Trophoblast cell (in vitro differentiated cells and primary cell): ENCODE measurements around the gene NIP7.

ENCODE experiments used
- DNase-seq, 2 donors: peaks; one replicate each; pipeline ENCODE4 v3.0.0-alpha.2; 2016
- H2AFZ ChIP-seq: 2 replicates; pipeline ENCODE4 v1.6.1; 2013; ENCODE audit warnings: low read length, moderate library complexity, mild to moderate bottlenecking; ENCODE audit not compliant: insufficient read depth, poor library complexity
- H2AK5ac ChIP-seq: 2 replicates; pipeline ENCODE4 v1.6.1; 2013; ENCODE audit warnings: mild to moderate bottlenecking, low read length
- H2BK120ac ChIP-seq: 2 replicates; pipeline ENCODE4 v1.6.1; 2013; ENCODE audit warnings: low read length, mild to moderate bottlenecking, moderate library complexity; ENCODE audit not compliant: insufficient read depth, poor library complexity
- H2BK12ac ChIP-seq: 2 replicates; pipeline ENCODE4 v1.6.1; 2013; ENCODE audit warnings: mild to moderate bottlenecking, low read length, moderate library complexity
- H2BK5ac ChIP-seq: 2 replicates; pipeline ENCODE4 v1.6.1; 2013; ENCODE audit warnings: low read length, low read depth, moderate library complexity, mild to moderate bottlenecking; ENCODE audit not compliant: poor library complexity
- H3K14ac ChIP-seq: 2 replicates; pipeline ENCODE4 v1.6.1; 2013; ENCODE audit warnings: mild to moderate bottlenecking, low read length
- H3K18ac ChIP-seq: 2 replicates; pipeline ENCODE4 v1.6.1; 2013; ENCODE audit warnings: mild to moderate bottlenecking, low read length
- H3K23ac ChIP-seq: 2 replicates; pipeline ENCODE4 v1.6.1; 2013; ENCODE audit warnings: low read length
- H3K27ac ChIP-seq: 2 replicates; pipeline ENCODE4 v1.5.1; 2013; ENCODE audit warnings: low read depth, mild to moderate bottlenecking, inconsistent platforms, low read length, moderate library complexity
- H3K27me3 ChIP-seq: 2 replicates; pipeline ENCODE4 v1.6.1; 2013; ENCODE audit warnings: inconsistent platforms, mild to moderate bottlenecking, low read length, moderate library complexity; ENCODE audit not compliant: insufficient read depth
- H3K36me3 ChIP-seq, 2 experiments: 1 replicate in 1 of 2; 2 replicates in 1 of 2; pipeline ENCODE4 v1.6.1; 2013; ENCODE audit warnings: low read length in 2 of 2, mild to moderate bottlenecking in 2 of 2, moderate library complexity in 1 of 2; ENCODE audit not compliant: insufficient read depth in 2 of 2, control insufficient read depth in 1 of 2
- H3K4ac ChIP-seq: 2 replicates; pipeline ENCODE4 v1.6.1; 2013; ENCODE audit warnings: low read depth, mild to moderate bottlenecking, low read length, moderate library complexity
- H3K4me1 ChIP-seq, 2 experiments: 1 replicate in 1 of 2; 2 replicates in 1 of 2; pipeline ENCODE4 v1.6.1; 2013; ENCODE audit warnings: low read length in 2 of 2, mild to moderate bottlenecking in 2 of 2, moderate library complexity in 1 of 2; ENCODE audit not compliant: insufficient read depth in 2 of 2, control insufficient read depth in 1 of 2
- H3K4me2 ChIP-seq: 2 replicates; pipeline ENCODE4 v1.6.1; 2013; ENCODE audit warnings: inconsistent platforms, mild to moderate bottlenecking, low read length, moderate library complexity
- H3K4me3 ChIP-seq: 2 replicates; pipeline ENCODE4 v1.5.1; 2013; ENCODE audit warnings: mild to moderate bottlenecking, low read depth, low read length, inconsistent platforms
- H3K79me1 ChIP-seq: one replicate; pipeline ENCODE4 v1.6.1; 2013; ENCODE audit warnings: low read length
- H3K79me2 ChIP-seq: 2 replicates; pipeline ENCODE4 v1.6.1; 2013; ENCODE audit warnings: low read length, mild to moderate bottlenecking; ENCODE audit not compliant: control insufficient read depth, insufficient read depth, poor library complexity
- H3K9ac ChIP-seq: 2 replicates; pipeline ENCODE4 v1.6.1; 2013; ENCODE audit warnings: mild to moderate bottlenecking, low read length
- H3K9me3 ChIP-seq: 2 replicates; pipeline ENCODE4 v1.6.1; 2013; ENCODE audit warnings: low read depth, mild to moderate bottlenecking, control low read depth, inconsistent platforms, low read length; ENCODE audit not compliant: insufficient read depth
- H4K12ac ChIP-seq: 2 replicates; pipeline ENCODE4 v1.6.1; 2013; ENCODE audit warnings: low read depth, mild to moderate bottlenecking, low read length, moderate library complexity
- H4K8ac ChIP-seq: 2 replicates; pipeline ENCODE4 v1.6.1; 2013; ENCODE audit warnings: low read depth, mild to moderate bottlenecking, low read length, moderate library complexity
- H4K91ac ChIP-seq: one replicate; pipeline ENCODE4 v1.6.1; 2013; ENCODE audit warnings: low read depth, mild to moderate bottlenecking, low read length, moderate library complexity
- WGBS: extraction: QIAGEN DNeasy Blood & Tissue Kit; methylation state at CpG from one replicate; pipeline ENCODE4 v1.1.7; 2013; ENCODE audit warnings: missing lambda C conversion rate; ENCODE audit not compliant: insufficient read length, insufficient coverage; ENCODE audit errors: extremely low coverage; 5-methylcytosine and 5-hydroxymethylcytosine counted together

Gene NIP7

GRCh38 chr16:69328854-69329316, 10.7 kb upstream of the NIP7 start:
- Histone ChIP-seq H3K27ac (no peak overlapping the region), H3K9me3 (no peaks in the 10 kb centered on the region), H4K91ac (no peak overlapping the region), H3K4me3 (no peak overlapping the region), H3K4me2 (peak overlapping the region; percentile 98), H2AFZ (no peak overlapping the region), H3K79me1 (peaks cover 12% of the 10 kb centered on the region), H2BK120ac (no peak overlapping the region), H3K4me1 (peaks cover 8 to 13% of the 10 kb centered on the region in 2 experiments), H4K12ac (no peak overlapping the region), H3K36me3 (peaks cover 45 to 48% of the 10 kb centered on the region in 2 experiments), H4K8ac (no peak overlapping the region), H2BK5ac (no peak overlapping the region), H3K27me3 (no peaks in the 10 kb centered on the region), H2BK12ac (no peak overlapping the region), H3K14ac (no peak overlapping the region), H3K9ac (no peak overlapping the region), H3K4ac (no peak overlapping the region), H3K18ac (no peak overlapping the region), H3K79me2 (peaks cover 16% of the 10 kb centered on the region), H3K23ac (no peak overlapping the region), H2AK5ac (no peak overlapping the region)
- DNase-seq = no peak
- WGBS = no CpG with 5 or more reads among the region's 10 CpGs

DNA sequence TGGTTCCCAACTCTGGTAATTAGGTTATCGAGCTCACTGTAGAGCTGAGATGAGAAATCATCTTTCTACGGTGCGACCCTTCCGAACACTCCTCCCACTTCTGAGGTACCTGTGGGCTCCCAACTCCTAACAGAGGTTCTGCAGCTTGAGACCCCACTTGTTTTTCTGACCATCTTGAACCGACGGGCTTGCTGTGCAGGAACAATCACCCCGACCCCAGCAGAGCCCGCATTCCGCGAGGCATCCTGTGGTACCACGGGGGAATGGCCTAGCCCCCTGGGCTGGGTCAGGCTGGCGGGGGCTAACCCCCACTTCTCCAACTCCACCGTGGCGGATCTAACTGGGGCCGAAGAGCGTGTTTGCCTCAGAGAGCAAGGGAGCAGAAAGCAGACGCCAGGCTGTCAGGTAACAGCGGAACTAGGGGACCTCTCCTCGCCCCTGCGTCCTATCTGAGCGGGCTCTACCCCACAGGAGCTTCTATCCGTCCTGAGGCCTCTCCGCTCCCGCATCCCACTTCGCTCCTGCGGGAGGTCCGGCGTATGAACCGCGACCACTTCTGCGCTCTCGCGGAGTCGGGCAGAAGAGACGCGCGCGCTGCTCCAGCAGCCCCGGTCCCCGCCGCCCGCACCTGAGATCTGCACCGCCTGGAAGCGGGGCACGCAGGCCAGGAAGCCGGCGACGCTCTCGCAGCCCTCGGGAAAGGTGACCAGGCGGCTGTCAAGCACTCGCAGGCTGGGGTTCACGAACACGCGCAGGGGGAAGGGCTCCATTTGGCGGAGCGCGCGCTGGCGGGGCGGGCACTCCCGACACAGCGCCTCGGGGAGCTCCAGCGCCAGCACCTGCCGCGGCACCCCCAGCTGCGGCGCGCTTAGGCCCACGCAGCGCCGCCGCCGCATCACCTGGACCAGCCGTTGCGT, 9.9 kb upstream of the NIP7 start:
- Histone ChIP-seq H3K4me2 (peak overlapping the region; percentile 98), H3K79me1 (peaks cover 12% of the 10 kb centered on the region), H3K27ac (peak overlapping the region; percentile 59), H4K8ac (peak overlapping the region; percentile 80), H3K4me3 (peak overlapping the region; percentile 100), H2BK5ac (peak overlapping the region; percentile 32), H4K91ac (peak overlapping the region; percentile 84), H3K36me3 (peaks cover 45 to 48% of the 10 kb centered on the region in 2 experiments), H3K79me2 (peaks cover 16% of the 10 kb centered on the region), H3K14ac (peak overlapping the region; percentile 85), H3K4ac (peak overlapping the region; percentile 41), H2AK5ac (peak overlapping the region; percentile 65), H3K4me1 (peaks cover 8 to 12% of the 10 kb centered on the region in 2 experiments), H3K9ac (peak overlapping the region; percentile 74), H3K27me3 (no peaks in the 10 kb centered on the region), H2BK120ac (peak overlapping the region; percentile 45), H4K12ac (peak overlapping the region; percentile 48), H2AFZ (peak overlapping the region; percentile 34), H2BK12ac (no peak overlapping the region), H3K18ac (peak overlapping the region; percentile 50), H3K9me3 (no peaks in the 10 kb centered on the region), H3K23ac (peak overlapping the region; percentile 66)
- peak in 1 of 2 donors; percentile 30 for DNase-seq
- WGBS = no CpG with 5 or more reads among the region's 77 CpGs

DNA sequence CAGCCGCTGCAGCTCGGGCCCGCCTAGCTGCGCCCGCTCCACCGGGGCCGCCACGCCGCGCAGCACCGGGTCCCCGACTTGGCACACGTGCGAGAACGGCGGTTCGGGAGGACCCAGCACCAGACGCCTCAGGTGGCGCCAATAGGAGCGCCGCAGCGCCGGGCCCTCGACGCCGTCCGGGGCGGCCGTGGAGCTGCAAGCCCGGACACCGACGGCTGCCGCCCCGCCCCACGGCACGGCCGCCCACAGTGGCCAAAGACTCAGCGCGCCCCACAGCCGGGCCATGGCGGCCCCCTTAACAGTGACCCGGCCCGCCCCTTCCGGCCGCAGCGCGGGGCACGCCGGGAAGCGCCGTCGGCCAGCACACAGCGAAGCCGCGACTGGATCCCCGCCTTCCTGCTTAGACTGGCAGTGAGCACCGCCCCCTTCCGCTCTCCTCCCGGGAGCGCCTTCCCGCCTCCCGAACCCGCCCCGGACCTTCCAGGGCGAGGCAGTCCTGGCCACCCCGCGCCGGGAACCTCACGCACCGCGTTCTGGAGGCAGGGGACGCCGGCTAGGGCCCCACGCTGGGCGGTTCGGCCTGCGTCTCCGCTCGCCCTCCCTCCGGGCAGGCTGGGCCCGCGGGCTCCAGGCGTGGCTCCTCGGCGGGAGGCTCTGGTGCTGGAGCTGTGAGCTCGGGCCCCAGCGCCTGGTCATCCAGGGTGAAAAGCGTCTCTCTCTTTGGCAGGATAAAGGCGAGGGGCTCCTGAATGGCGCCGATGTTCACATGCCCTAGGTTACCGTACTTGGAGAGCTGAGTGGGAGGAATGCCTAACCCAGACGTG, 9.1 kb upstream of the NIP7 start, which contains the start of gene PDF:
Gene PDF, minus strand, starts transcription at position 303 of the 824 bp plus-strand sequence. Its CDS starts 18 bp downstream, at position 285.
- Histone ChIP-seq H3K4me2 (peak within 1 kb of the TSS; percentile 98), H3K14ac (peak within 1 kb of the TSS; percentile 98), H3K23ac (peak within 1 kb of the TSS; percentile 66), H3K79me2 (peaks cover 16% of the 10 kb centered on the region), H4K91ac (peak within 1 kb of the TSS; percentile 97), H2BK120ac (peak within 1 kb of the TSS; percentile 91), H4K12ac (peak within 1 kb of the TSS; percentile 98), H3K36me3 (peaks cover 47 to 51% of the 10 kb centered on the region in 2 experiments), H3K4ac (peak within 1 kb of the TSS; percentile 89), H3K18ac (peak within 1 kb of the TSS; percentile 96), H2AFZ (peak within 1 kb of the TSS; percentile 93), H3K4me1 (peaks cover 8 to 12% of the 10 kb centered on the region in 2 experiments), H3K9ac (peak within 1 kb of the TSS; percentile 98), H3K27ac (peak within 1 kb of the TSS; percentile 95), H3K9me3 (no peaks in the 10 kb centered on the region), H2BK12ac (no peak within 1 kb of the TSS), H3K27me3 (no peaks in the 10 kb centered on the region), H4K8ac (peak within 1 kb of the TSS; percentile 100), H3K4me3 (peak within 1 kb of the TSS; percentile 100), H2AK5ac (peak within 1 kb of the TSS; percentile 97), H3K79me1 (peaks cover 12% of the 10 kb centered on the region), H2BK5ac (peak within 1 kb of the TSS; percentile 94)
- WGBS = no CpG with 5 or more reads among the region's 93 CpGs
- DNase-seq = peak; percentile 89 to 91

GRCh38 chr16:69334696-69335095, 4.9 kb upstream of the NIP7 start:
- no peak overlapping the region for H3K18ac ChIP-seq
- H2BK5ac ChIP-seq = no peak overlapping the region
- H3K4ac ChIP-seq = no peak overlapping the region
- no CpG with 5 or more reads among the region's 9 CpGs for WGBS
- no peaks in the 10 kb centered on the region for H3K27me3 ChIP-seq
- peaks cover 37 to 39% of the 10 kb centered on the region in 2 experiments for H3K36me3 ChIP-seq
- H2AFZ ChIP-seq = no peak overlapping the region
- H2BK12ac ChIP-seq = no peak overlapping the region
- H4K12ac ChIP-seq = no peak overlapping the region
- peaks cover 15% of the 10 kb centered on the region for H3K79me1 ChIP-seq
- no peak overlapping the region for H4K91ac ChIP-seq
- no peaks in the 10 kb centered on the region for H3K9me3 ChIP-seq
- H2BK120ac ChIP-seq = no peak overlapping the region
- H3K23ac ChIP-seq = no peak overlapping the region
- no peak overlapping the region for H3K14ac ChIP-seq
- H2AK5ac ChIP-seq = no peak overlapping the region
- peaks cover 19% of the 10 kb centered on the region for H3K79me2 ChIP-seq
- H3K4me2 ChIP-seq = no peak overlapping the region
- H3K4me3 ChIP-seq = no peak overlapping the region
- H3K9ac ChIP-seq = no peak overlapping the region
- no peak for DNase-seq
- peaks cover 4 to 8% of the 10 kb centered on the region in 2 experiments for H3K4me1 ChIP-seq
- H3K27ac ChIP-seq = no peak overlapping the region
- H4K8ac ChIP-seq = no peak overlapping the region
